HS-27A (cell line): ENCODE data around the gene HSD17B14.
"Not testable (repeated sequence)": the region's sequence is repeated elsewhere in the genome, so short reads cannot be mapped to it uniquely, and the experiment has no call there.

Experiments used
- DNase-seq: peaks from one replicate; pipeline ENCODE4 v3.0.0-alpha.2; 2012; ENCODE audit warnings: low read depth, missing footprints

The HSD17B14 gene

DNA sequence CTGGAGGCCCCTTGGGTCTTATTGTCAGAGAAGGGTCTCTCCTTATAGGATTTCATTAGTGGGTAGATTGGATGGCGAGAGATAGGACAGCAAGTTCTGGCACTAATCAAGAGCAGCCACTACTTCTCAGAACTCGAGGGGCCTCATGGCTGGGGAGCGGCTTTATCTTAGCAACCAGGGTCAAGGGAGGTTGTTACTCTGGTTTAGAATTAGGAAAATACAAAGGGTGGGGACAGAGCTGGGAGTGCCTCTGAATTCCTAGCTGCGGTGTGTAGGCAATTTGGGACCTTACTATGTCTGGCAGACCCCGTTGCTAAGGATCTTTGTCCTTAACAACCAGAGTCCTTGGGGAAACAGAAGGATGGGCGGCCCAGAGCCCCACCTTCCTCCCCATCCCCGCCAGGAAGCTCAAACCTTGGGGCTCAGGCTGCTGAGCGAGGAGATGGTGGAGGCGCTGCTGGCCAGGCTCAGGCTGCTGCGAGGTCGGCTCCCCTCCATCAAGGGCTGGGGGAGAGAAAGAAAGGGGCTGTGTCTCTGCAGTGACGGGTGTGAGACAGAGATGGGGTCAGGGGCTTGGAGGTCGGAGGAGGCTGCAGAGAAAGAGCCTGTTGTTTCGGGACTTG lies 30.9 kb upstream of the HSD17B14 start:
- no peak for DNase-seq

DNA sequence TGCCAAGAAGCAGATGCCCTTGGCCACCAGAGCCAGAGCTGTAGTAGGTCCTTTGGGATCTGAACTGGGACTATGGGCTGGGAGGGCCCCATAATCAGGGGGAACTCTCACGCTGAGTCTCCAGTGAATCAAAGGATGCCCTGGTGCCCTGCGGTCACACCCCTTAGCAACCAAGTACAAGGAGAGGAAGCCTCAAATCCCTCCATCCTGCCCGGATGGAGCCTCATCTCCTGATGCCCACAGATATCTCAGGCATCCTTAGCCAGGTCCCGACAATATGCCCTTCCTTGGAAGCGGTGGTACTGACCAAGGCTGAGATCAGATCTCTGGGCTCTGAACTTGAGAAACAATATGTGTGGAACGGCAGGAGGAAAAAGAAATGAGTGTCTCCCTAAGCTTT lies 30.4 kb upstream of the HSD17B14 start:
- DNase-seq = no peak

GRCh38 chr19:48862827-48863226 lies 26.5 kb upstream of the HSD17B14 start:
- no peak for DNase-seq

DNA sequence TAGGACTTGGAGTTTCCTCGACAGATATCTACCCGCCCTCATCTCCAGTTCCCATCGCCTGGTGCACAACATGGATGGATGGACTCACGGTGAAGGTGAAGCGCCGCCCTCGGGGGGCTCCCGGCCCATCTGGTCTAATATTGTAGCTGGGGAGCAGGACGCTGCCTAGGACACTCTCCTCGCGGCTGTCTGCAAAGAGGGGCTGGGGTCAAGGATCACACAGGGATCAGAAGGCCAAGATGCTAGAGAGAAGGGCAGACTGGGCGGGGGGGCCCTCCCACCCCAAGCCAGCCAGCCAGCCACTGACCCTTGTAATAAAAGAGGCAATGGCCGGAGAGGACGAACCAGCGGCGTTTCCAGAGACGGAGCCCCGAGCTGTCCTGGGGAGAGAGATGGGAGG lies 25.0 kb upstream of the HSD17B14 start:
- DNase-seq = no peak

DNA sequence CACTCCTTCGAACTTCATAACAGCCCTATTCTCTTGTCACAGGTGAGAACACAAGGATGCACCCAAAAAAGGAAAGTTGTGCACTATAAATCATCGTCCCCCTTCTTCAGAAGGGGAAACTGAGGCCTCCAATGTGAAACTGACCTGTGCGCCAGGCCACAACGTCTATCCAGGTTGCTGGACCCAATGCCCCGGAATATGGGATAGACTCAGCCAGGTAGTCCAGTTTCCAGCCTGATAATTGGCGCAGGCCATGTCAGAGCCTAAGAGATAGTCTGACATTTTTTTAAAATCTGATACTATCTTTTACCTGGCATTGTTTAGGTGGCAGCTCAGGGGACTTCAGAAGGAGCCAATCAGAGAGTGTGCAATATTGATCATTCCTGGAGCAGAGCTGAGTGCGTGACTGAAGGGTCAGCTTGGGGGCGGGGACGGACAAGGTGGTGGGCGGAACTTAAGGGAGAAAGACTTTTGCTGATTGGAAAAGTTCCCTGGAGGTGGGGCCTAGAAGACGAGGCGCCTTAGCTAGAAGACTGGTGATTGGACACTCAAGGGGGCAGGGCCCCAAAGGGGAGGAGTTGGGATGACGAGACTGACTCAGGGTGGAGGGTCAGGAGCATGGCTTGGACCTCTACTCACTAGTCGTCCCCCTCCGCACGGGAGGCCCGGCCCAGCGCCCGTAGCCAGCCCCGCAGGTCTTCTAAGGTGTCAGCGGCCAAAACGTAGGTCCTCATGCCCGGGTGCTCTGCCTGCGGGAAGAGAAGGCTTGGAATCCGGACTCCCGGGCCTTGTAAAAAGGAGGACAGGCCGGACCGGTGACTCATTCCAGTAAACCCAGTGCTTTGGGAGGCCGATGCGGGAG lies 23.7 kb upstream of the HSD17B14 start:
- DNase-seq = no peak

GRCh38 chr19:48858984-48859710 lies 22.9 kb upstream of the HSD17B14 start:
- DNase-seq = no peak

- no peak for DNase-seq
Measured at GRCh38 chr19:48856921-48857320, 20.6 kb upstream of the HSD17B14 start.

- DNase-seq = no peak
Measured at GRCh38 chr19:48854103-48854502, 17.8 kb upstream of the HSD17B14 start.

DNA sequence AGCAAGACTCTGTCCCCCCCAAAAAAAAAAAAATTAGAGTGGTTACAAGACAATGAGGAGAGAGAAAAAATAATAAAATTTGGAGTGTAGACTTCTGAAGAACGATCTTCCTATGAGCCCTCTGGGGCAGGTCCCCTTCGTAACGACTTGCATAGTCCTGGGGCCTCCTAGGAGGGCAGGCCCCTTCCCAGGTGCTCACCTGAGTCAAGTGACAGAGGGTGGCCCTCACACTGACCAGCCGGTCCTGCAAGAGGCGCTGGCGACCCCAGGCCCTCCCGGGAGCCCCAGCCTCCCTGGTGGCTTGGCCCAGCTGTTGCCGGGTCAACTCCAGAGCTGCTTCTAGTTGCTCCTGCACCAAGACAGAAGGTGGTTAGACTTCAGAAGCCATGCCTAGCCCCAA lies 17.2 kb upstream of the HSD17B14 start:
- DNase-seq = no peak

GRCh38 chr19:48852292-48852691 lies 16.0 kb upstream of the HSD17B14 start:
- no peak for DNase-seq

DNA sequence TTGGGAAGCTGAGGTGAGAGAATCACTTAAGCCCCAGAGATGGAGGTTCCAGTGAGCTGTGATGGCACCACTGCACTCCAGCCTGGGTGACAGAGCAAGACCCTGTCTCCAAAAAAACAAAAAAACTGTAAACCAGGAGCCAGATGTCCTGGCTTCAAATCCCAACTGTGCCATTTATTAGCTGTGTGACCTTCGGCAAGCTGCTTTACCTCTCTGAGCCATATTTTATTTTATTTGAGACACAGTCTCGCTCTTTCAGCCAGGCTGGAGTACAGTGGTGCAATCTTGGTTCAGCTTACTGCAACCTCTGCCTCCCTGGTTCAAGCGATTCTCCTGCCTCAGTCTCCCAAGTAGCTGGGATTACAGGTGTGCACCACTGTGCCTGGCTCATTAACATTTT lies 10.4 kb upstream of the HSD17B14 start:
- not testable (repeated sequence) for DNase-seq

GRCh38 chr19:48845384-48845783 lies 9.1 kb upstream of the HSD17B14 start:
- DNase-seq = no peak

DNA sequence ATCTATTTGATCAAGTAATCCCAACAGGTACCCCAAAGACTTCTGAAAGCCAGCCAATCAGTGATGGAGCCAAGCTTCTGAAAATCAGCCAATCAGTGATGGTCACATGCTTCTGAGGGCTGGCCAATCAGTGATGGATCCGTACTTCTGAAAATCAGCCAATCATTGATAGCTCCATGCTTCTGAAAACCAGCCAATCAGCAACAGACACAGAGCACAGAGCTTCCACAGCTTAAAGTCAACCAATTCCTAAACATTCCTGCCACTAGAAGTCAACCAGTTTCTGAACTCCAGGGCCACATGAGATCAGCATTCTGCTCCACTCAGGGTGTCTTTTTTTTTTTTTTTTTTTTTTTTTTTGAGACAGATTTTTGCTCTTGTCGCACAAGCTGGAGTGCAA lies 8.2 kb upstream of the HSD17B14 start:
- no peak for DNase-seq

- peak; percentile 33 for DNase-seq
Measured at GRCh38 chr19:48842789-48843162, 6.5 kb upstream of the HSD17B14 start.

- DNase-seq = no peak
Measured at GRCh38 chr19:48841571-48841970, 5.3 kb upstream of the HSD17B14 start.

- no peak for DNase-seq
Measured at GRCh38 chr19:48841047-48841446, 4.8 kb upstream of the HSD17B14 start.

DNA sequence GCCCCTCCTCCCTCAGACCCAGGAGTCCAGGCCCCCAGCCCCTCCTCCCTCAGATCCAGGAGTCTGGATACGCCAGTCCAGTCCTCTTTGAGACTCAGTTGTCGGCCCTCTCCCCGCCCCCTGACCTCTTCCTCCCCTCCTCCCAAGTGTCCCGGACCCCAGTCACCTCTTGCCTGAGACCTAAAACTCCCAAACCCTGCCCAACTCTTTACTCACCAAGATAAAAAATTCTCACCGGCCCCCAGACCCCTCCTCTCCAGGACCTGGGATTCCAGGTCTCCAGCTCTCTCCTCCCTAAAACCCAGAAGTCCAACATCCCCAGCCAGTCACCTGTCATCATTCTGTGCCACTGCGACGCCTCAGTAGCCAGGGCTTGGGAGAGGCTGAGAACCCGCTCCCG lies 1.4 kb upstream of the HSD17B14 start:
- no peak for DNase-seq

GRCh38 chr19:48837051-48837524 lies 797 bp upstream of the HSD17B14 start:
- peak; percentile 62 for DNase-seq

DNA sequence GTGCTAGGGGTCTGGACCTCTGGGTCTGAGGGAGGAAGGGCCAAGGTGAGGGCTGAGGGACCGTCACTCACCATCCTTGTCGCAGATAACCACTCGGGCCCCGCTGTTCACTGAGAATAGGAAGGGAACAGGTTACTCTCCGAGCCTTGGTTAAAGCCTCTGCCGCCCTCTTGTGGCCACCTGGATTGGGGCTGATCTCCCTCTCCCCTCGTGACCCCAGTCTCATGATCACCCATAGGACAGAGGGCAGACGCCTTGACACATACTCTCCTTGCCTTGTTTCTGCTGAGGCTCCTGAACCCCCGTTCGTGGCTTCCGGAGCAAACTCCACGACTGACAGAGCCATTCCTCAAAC lies 580 bp downstream of the HSD17B14 start:
- DNase-seq = peak; percentile 72

GRCh38 chr19:48833977-48834376 lies 2.3 kb downstream of the HSD17B14 start:
- no peak for DNase-seq

GRCh38 chr19:48833049-48833448 lies 3.2 kb downstream of the HSD17B14 start:
- no peak for DNase-seq

GRCh38 chr19:48830965-48831364 lies 5.3 kb downstream of the HSD17B14 start:
- no peak for DNase-seq

GRCh38 chr19:48830088-48830487 lies 6.2 kb downstream of the HSD17B14 start:
- DNase-seq = no peak
